ENCODE data around the gene LHFPL4. TPM values are rescaled to one million over a fixed set of nuclear protein-coding genes. Genes with fewer than 3 reads are reported as not detected.
"Not testable (repeated sequence)": the region's sequence is repeated elsewhere in the genome, so short reads cannot be mapped to it uniquely, and the experiment has no call there.

The LHFPL4 gene
- not detected in 2 replicates for total RNA-seq

DNA sequence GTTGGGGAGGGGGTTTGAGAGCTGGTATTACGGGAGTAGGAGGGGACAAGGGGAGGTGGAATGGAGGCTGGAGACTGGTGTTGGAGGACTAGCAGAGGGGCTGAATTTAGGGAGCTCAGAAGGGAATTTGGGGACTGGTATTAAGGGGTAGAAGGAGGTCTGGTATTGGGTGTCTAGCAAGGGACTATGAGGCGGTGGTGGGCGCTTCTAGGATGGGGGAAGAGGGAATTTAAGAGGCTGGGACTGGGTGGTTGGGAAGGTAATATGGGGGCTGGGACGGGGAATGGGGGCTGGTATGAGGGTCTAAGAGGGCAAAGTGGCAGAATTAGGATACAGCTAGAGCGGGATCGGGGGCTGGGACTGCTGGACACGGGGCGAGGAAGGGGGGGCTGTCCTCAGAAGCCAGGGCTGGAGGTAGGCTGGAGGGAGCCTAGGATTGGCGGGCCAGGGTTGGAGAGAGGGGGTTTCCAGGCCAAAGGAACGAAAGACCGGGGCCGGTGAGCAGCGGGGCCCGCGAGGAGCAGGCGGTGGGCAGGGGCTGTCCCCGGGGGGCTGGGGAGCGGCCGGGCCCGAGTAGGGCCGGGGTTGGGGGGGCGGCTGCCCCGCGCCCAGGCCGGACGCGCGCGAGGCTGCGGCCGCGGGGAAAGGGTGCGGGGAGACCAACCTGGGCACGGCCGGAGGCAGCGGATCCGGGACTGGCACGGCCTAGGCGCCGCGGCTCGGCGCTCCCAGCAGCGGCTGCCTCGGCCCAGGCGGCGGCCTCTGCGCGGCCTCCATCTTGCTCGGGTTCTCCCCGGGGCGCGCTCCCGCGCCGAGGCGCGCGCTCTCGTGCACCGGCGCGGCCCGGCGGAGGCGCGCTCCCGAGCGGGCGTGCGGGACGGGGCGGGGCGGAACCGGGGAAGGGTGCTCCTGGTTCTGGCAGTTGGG is at the start of gene LHFPL4:
LHFPL4 (minus strand) TSS at position 802 of the 927 bp plus-strand sequence. CDS start 1,143 bp downstream, outside the sequence.
- DNase-seq = no peak

DNA sequence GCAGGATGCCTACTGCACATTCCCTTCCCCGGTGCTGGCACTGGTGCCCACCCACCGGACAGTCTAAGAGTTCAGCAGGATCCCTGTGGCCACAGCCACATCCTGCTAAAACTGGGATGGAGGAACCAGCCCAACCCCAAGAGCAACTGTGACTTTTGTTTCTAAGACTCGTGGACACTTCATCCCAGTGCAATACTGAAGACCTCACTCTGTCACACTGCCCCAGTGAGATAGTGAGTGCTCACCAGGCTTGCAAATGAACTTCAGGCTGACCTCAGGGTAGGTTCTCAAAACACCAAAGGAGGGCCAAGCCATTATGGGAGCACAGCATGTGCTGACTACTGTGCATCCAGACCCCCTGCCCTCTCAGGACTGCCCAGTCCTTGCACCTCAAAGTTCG is 49.0 kb upstream of the LHFPL4 start:
- no peak for DNase-seq

DNA sequence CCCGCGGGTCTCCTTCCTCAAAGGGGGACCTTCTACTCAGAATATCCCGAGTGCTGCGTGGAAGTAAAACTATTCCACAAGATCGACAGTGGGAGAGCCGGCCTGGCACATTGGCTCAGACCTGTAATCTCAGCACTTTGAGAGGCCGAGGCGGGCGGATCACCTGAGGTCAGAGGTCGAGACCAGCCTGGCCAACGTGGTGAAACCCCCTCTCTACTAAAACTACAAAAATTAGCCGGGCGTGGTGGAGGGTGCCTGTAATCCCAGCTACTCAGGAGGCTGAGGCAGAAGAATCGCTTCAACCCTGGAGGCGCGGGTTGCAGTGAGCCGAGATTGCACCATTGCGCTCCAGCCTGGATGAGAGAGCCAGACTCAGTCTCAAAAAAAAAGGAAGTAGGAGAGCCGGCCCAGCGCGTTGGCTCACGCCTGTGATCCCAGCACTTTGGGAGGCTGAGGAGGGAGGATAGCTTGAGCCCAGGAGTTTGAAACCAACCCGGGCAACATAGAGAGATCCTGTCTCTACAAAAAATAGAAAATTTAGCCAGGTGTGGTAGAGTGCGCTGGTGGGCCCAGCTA is 47.5 kb upstream of the LHFPL4 start:
- DNase-seq = not testable (repeated sequence)

DNA sequence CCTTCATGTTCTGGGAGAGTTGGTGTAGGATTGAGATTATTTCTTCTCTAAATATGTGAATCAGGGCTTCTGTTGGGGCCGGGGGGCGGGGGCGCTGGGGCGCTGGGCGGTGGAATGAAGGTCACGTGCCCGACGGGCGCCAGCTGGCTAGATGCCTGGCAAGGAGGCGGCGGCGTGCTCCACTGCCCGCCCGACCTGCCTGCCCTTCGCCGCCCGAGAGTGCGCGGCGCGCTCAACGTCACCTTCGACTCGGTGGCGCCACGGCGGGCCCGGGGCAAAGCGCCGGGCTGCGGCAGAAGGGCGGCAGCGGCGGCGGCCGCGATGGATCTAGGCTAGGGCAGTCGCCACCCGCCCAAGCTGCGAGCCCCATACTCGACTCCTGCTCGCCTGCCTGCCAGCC is 47.0 kb upstream of the LHFPL4 start:
- DNase-seq = peak; percentile 15

DNA sequence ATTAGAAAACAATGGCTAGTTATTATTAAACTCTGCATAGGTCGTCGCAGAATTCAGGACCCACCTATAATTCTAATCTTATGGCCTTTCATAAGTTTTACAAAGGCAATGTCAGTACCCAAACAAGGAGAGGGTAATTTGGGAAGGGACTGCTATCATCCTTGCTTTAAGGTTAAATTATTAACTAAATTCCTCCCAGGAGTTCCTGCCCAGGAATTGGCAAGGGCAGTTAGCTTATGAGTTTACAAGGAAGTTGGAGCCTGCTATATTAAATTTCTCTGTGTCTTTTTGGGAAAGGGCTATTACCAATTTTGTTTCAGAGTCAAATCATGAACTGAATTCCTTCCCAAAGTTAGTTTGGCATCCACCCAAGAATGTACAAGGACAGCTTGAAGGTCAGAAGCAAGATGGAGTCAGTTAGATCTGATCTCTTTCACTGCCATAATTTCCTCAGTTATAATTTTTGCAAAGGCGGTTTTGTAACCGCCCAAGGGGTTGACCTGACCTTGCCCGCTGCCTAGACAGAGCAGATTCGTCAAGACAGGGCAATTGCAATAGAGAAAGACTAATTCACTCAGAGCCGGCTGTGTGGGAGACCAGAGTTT is 45.3 kb upstream of the LHFPL4 start:
- DNase-seq = no peak

DNA sequence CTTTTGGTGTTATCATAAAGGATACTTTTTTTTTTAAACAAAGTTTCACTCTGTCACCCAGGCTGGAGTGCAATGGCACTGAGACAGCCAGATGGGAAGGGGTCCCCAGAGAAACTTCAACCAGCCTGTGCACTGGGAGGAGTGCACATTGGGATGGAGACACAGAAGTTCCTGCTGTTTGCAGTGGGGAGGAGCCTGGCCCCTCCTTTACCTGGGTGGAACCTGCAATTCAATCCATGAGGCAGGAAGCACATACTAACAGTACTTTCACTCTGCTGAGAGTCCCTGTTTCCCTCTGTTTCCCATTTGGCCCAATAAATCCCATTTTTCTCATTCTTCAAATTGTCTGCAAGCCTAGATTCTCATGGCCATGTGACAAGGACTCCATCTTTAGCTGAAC is 42.3 kb upstream of the LHFPL4 start:
- DNase-seq = no peak

DNA sequence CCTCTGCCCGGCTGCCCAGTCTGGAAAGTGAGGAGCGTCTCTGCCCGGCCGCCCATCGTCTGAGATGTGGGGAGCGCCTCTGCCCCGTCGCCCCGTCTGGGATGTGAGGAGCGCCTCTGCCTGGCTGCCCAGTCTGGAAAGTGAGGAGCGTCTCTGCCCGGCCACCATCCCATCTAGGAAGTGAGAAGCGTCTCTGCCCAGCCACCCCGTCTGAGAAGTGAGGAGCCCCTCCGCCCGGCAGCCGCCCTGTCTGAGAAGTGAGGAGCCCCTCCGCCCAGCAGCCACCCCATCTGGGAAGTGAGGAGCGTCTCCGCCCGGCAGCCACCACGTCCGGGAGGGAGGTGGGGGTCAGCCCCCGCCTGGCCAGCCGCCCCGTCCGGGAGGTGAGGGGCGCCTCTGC is 38.2 kb upstream of the LHFPL4 start:
- not testable (repeated sequence) for DNase-seq

DNA sequence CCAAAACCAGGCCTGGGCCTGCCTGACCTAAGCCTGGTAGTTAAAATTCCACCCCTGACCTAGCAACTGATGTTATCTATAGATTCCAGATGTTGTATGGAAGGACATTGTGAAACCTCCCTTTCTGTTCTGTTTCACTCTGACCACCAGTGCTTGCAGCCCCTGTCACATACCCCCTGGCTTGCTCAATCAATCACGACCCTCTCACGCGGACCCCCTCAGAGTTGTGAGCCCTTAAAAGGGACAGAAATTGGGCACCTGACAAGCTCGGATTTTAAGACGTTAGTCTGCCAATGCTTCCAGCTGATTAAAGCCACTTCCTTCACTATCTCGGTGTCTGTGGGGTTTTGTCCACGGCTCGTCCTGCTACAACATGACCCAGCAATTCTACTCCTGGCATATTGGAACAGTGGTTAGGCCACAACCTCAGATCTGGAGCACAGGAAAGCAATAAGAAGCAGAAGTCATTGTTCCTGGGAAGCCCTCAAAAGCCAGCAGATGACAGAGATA is 36.7 kb upstream of the LHFPL4 start:
- DNase-seq = no peak

DNA sequence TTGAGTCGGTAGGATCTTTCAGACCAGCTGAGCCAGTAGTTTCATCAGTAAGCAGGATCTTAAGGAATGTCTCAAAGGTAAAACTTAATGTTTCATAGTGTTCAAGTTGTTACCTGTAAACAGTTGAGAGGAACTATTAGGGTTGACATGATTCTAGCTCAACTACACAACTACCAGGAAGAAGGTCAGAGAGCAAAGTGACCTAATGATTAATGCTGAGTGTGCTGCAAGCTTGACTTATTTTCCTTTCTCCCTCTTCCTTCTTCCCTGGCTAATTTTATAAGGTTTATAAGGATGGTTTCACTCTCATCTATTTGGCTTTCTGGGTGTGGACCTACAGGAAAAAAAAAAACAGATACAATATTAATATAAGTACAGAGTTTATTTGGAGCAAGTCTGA is 30.2 kb upstream of the LHFPL4 start:
- DNase-seq = no peak

DNA sequence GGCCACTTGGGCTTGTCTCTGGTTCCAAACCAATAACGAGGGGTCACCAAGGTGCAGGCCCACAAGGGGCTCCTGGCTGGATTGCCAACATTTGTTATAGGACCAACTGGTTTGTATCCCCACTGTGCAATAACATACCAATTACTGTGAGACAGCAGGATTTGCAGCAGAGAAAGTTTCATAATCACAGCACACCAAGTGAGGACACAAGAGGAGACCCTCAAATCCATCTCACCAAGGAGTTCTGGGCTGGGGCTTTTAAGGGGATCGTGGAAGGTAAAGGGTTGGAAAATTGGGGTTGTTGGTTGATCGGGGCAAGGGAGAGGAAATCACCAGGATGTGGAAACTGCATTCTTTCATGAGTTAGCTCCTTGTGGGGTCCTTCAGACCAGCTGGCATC is 29.7 kb upstream of the LHFPL4 start:
- DNase-seq = no peak

DNA sequence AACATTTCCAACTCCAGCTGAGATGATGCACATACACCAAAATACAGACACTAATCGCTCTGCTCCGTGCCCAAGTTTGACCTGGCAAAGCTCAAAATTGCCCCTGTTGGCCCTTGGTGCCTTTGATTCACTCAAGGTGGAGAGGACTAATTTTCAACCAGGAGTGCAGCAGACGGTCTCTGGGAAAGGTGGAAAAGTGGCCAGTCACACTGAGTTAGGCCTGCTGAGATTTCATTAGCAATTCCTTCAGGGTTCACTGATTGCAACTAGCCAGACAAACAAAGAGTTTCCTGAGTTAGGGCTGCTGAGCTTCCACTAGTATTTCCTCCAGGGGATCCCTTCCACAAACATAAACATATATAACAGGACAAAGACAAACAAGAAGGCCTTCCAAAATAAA is 28.7 kb upstream of the LHFPL4 start:
- DNase-seq = no peak

DNA sequence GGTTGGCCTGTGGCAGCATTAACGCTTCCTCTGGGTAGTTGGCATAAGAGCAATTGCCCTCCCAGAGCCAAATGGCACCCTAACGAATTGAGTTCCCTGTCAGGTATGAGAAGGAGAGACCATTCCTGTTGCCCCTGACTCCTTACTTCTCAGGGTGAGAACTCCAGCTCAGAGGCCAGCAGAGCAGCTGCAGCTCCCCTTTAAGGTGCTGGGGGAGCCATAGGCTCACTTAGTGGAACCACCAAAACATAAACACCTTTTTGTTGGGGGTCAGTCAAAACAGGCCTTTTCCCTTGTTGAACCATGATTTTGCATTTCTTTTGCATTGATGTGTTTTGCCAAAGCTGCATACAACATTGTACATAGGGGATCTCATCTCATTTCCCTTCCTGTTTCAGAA is 28.1 kb upstream of the LHFPL4 start:
- DNase-seq = no peak

DNA sequence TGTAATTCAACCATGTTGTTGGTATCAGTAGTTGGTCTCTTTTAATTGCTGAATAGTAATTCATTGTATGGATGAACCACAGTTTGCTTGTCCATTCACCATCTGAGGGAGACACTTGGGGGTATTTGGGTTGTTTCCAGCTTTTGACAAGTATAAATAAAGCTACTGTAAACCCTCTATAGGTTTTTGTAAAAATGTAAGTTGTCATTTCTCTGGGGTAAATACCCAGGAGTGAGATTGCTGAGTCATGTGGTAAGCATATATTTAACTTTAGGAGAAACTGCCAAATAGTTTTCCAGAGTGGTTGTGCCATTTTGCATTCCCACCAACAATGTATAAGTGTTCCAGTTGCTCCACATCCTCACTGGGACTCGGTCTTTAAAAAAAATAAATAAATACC is 15.4 kb upstream of the LHFPL4 start:
- no peak for DNase-seq

DNA sequence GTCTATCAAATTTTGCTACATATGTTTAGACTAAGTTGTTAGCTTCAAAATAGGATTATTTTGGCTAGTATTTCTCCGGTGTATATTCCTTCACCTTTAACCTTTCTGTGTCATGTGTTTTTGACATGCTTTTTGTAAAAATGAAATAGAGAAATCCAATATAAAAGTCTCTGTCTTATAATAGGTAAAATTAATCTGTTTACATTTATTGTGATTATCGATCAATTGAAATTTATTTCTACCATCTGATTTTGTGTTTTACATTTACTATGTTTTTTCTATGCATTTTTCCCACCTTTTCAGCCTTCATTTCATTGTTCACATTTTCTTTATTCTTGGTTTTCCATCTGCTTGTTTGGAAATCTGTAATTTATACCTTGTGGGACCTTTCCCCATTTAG is 11.7 kb upstream of the LHFPL4 start:
- DNase-seq = no peak

DNA sequence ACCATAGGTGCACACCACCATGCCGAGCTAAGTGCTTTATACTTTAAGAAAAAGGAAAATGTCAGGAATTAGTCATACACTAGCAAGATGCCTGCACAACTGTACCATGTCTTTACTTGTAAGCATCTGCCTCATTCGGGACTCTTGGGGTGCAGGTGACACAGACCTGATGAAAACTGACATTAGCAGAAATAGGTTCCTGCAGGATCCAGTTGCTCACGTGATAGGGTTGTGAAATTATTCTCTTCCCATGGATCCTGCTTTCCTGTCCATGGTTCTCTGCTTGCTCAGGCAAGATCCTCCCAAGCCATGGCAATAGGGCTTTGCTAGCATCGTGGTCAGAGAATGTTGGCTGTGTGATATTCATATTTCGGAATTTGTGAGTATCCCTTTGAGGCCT is 10.2 kb upstream of the LHFPL4 start:
- no peak for DNase-seq

DNA sequence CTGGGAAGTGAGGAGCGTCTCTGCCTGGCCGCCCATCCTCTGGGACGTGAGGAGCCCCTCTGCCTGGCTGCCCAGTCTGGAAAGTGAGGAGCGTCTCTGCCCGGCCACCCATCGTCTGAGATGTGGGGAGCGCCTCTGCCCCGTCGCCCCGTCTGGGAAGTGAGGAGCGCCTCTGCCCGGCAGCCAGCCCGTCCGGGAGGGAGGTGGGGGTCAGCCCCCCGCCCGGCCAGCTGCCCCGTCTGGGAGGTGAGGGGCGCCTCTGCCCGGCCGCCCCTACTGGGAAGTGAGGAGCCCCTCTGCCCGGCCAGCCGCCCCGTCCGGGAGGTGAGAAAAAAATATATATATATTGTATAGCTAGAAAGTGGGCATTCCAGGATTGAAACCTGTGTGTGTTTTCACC is 6.4 kb upstream of the LHFPL4 start:
- DNase-seq = not testable (repeated sequence)

DNA sequence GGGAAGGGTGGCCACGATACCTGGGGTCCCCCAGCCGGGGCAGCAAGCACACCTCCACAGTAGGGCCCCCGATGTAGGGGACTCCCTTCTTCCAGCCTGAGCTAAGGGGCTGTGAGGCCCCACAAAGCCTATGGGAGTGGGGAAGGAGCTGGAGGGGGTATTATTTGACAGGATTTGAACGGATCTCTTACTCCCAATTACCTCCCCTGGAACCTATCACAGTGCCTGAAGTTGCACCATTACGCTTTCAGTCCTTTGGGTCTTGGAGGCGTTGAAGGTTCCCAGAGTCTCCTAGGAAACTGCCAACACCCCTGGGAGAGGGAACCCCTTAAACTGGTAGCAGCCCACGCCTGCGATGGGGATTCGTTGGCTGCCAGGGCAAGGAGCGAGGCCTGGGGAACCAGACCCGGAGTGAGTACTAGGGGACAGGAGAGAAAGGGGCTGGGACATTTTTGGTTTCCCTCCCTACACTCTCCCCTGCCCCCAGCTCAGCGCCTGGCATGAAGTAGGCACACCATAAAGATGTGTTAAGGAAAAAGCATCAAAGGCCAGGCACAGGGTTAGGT is 409 bp upstream of the LHFPL4 start:
- no peak for DNase-seq

DNA sequence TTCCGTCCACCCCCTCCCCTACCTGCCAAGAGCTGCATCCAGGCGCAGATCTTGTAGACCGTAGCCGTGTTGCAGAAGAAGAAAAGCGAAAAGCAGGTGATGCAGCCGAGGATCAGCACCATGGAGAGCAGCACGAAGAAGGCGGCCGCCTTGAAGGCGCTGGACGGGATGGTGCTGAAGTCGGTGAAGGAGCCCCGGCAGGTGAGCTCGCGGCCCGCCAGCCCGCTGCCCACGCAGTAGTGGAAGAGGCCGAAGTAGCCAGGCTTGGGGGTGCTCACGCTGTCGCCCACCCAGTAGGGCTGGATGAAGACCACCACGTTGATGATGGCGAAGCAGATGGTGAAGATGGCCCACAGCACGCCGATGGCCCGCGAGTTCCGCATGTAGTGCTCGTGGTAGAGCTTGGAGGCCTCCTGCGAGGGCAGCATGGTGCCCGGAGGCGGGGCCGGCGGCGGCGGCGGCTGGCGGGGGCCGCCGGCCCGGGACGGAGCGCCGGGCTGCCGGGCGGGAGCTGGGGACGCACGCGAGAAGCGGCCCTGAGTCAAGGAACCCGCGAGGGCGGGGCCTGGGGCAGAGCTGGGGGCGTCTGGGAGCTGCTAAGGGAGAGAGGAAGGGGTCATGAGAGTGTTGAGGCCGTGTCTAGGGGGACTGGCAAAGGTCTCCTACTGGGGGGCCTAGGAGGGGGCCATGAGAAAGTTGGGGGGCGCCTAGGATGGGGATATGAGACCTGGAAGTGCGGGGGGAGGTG is 1.2 kb downstream of the LHFPL4 start:
- DNase-seq = peak; percentile 69

DNA sequence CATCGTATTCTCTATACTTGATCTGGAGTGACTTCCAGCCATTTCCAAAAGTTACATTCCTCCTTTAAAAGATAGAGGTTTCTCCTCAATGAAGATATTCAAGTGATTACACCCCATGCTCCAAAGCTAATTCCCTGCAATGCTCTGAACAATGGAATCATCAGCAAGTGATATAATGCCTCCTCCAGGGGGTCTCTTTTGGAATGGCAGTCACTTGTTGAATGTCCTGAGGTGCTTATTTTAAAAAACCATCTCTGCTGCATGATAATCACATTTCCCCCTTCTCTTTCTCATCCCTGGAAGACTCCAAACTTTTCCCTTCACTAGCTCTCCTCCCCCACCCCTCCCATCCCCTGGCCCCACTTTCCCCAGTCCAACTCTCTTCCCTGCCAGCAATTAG is 2.6 kb downstream of the LHFPL4 start:
- DNase-seq = no peak

DNA sequence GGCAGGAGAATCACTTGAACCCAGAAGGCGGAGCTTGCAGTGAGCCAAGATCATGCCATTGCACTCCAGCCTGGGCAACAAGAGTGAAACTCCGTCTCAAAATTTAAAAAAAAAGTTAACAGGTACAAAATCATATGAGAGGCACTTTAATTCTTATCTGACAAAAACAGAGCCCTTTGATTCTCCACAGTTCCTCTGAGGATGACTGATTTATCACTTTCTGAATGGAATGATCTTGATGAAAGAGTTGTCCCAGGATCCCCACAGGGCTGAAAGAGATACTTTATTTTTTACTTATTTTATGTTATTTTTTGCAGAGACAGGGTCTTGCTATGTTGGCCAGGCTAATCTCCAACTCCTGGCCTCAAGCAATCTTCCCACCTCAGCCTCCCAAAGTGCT is 4.0 kb downstream of the LHFPL4 start:
- DNase-seq = no peak

DNA sequence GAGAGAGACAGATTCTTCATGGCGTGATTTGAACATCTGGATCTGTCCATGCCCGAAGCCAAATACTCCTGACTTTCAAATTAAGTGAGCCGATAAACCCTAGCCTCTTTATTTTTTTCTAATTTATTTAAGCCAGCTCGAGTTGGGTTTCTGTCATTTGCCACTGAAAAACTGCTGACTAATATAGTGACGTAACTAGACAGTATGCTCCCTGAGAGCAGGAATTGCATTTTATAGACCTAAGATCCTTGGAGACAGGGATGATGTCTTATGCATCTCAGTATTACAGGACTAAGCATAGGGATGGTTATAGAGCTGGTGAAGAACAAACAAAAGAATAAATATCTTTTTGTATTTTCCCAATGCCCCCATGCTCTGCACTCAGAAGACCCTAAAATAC is 4.6 kb downstream of the LHFPL4 start:
- DNase-seq = no peak

DNA sequence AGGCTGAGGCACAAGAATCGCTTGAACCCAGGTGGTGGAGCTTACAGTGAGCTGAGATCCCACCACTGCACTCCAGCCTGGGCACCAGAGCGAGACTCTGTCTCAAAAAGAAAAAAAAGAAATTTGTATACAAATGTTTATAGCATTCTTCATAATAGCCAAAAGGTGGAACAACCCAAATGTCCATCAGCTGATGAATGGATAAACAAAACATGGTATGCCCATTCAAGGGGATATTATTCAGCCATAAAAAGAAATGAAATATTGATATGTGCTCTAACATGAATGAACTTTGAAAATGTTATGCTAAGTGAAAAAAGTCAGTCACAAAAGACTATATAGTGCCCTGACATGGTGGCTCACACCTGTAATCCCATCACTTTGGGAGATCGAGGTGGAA is 11.4 kb downstream of the LHFPL4 start:
- no peak for DNase-seq

DNA sequence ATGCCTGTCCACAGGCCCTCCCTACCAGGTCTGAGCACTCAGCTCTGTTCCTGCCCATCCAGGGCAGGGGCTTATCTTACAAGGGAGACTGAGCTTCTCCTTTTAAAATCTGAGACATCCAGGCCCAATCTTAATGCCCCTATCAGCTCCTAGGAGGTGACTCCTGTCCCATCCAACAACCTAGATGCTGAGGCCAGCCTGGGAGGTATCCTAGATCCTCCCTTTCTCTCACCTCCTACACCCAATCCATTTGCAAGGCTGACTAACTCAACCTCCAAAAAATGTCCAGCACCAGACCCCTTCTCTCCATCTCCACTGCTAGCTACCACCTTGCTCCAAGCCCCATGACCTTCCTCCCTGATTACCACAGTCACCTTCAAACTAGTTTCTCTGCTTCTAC is 17.4 kb downstream of the LHFPL4 start:
- no peak for DNase-seq

All from dermis blood vessel endothelial cell (primary cell).